ENCODE measurements around the gene MAP4K3. TPM values are rescaled to one million over a fixed set of nuclear protein-coding genes. Genes with fewer than 3 reads are reported as not detected.

MAP4K3 gene
- total and polyA plus RNA-seq, 2 of the 4 experiments (the other 2 are of a cell fraction) = 13.2 to 32.6 TPM

DNA sequence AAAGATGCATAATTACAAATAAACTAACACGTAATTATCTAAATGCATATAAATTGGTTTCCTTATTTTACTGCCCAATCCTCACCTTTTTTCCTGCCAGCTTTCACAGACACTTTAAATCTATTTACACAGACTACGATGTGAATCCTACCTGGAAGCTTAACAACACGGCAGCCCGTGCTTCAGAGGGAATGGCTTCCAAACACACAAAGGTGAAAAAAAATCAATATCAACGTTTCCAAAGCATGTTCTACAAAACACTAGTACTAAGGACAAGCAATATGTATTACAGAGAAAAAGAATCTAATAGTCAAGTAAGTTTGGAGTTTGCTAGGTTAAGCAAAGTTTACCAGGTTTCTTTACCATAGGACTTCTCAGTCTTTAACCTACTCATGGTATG lies 4.4 kb downstream of the MAP4K3 start:
- TF ChIP-seq, protein P1, sequence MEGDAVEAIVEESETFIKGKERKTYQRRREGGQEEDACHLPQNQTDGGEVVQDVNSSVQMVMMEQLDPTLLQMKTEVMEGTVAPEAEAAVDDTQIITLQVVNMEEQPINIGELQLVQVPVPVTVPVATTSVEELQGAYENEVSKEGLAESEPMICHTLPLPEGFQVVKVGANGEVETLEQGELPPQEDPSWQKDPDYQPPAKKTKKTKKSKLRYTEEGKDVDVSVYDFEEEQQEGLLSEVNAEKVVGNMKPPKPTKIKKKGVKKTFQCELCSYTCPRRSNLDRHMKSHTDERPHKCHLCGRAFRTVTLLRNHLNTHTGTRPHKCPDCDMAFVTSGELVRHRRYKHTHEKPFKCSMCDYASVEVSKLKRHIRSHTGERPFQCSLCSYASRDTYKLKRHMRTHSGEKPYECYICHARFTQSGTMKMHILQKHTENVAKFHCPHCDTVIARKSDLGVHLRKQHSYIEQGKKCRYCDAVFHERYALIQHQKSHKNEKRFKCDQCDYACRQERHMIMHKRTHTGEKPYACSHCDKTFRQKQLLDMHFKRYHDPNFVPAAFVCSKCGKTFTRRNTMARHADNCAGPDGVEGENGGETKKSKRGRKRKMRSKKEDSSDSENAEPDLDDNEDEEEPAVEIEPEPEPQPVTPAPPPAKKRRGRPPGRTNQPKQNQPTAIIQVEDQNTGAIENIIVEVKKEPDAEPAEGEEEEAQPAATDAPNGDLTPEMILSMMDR (conservative IDR thresholded peaks at IDR 0.05; ENCODE audit: low read depth, low read length) = no peak
- TF ChIP-seq MAZ (IDR thresholded peaks at IDR 0.05; ENCODE audit: borderline replicate concordance, low read depth, low read length) (no peak), RCOR1 (IDR thresholded peaks at IDR 0.05; ENCODE audit: insufficient replicate concordance, low read length) (no peak), CHD1 (IDR thresholded peaks at IDR 0.05; ENCODE audit: low read depth, low read length) (no peak), RAD21 (IDR thresholded peaks at IDR 0.05; ENCODE audit: low read length) (no peak), NFE2L2 (IDR thresholded peaks at IDR 0.05; ENCODE audit: low read depth, low read length) (no peak), RFX5 (IDR thresholded peaks at IDR 0.05; ENCODE audit: low read depth, low read length) (no peak), MAFK (IDR thresholded peaks at IDR 0.05; ENCODE audit: low read depth, low read length) (no peak), BHLHE40 (IDR thresholded peaks at IDR 0.05; ENCODE audit: low read depth, low read length) (no peak), CEBPB (IDR thresholded peaks at IDR 0.05; ENCODE audit: low read depth, low read length) (no peak)
- TF ChIP-seq, protein P2, sequence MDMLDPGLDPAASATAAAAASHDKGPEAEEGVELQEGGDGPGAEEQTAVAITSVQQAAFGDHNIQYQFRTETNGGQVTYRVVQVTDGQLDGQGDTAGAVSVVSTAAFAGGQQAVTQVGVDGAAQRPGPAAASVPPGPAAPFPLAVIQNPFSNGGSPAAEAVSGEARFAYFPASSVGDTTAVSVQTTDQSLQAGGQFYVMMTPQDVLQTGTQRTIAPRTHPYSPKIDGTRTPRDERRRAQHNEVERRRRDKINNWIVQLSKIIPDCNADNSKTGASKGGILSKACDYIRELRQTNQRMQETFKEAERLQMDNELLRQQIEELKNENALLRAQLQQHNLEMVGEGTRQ (IDR thresholded peaks at IDR 0.05; ENCODE audit: low read depth, low read length) = no peak
- TF ChIP-seq, protein P3, sequence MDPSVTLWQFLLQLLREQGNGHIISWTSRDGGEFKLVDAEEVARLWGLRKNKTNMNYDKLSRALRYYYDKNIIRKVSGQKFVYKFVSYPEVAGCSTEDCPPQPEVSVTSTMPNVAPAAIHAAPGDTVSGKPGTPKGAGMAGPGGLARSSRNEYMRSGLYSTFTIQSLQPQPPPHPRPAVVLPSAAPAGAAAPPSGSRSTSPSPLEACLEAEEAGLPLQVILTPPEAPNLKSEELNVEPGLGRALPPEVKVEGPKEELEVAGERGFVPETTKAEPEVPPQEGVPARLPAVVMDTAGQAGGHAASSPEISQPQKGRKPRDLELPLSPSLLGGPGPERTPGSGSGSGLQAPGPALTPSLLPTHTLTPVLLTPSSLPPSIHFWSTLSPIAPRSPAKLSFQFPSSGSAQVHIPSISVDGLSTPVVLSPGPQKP (IDR thresholded peaks at IDR 0.05; ENCODE audit: borderline replicate concordance, low read depth, low read length) = no peak
- Histone ChIP-seq H4K20me1 (ENCODE audit: insufficient read depth, low read length) (peaks cover 69% of the 10 kb centered on the region), H2AFZ (replicated peaks; ENCODE audit: low read length, poor library complexity) (no peak overlapping the region), H3K9me1 (ENCODE audit: insufficient read depth, low read length) (peaks cover 11% of the 10 kb centered on the region; the same call in 1 of the 2 replicates), H2AK9ac (replicated peaks; ENCODE audit: low read depth, low read length, poor library complexity) (no peak overlapping the region), H2BK15ac (ENCODE audit: low read depth, low read length) (no peak overlapping the region), H3K18ac (ENCODE audit: low read depth, low read length) (no peak overlapping the region), H2AK5ac (ENCODE audit: low read depth, low read length) (no peak overlapping the region), H2BK5ac (ENCODE audit: low read depth, low read length, poor library complexity, severe bottlenecking) (no peak overlapping the region), H3K36me3 (ENCODE audit: control insufficient read depth, insufficient read depth, low read length) (no peaks in the 10 kb centered on the region), H3K4me2 (ENCODE audit: low read depth, low read length) (peak overlapping the region; percentile 36; the same call in 1 of the 2 replicates), H3K4me1 (ENCODE audit: control insufficient read depth, insufficient read depth, low read length) (peaks cover 14% of the 10 kb centered on the region), H4K91ac (ENCODE audit: insufficient read depth, low read depth, low read length) (no peak overlapping the region), H4K5ac (ENCODE audit: low read depth, low read length) (no peak overlapping the region), H3K4ac (ENCODE audit: low read depth, low read length) (no peak overlapping the region), H2BK120ac (ENCODE audit: low read depth, low read length) (no peak overlapping the region), H3K23ac (ENCODE audit: low read depth, low read length) (no peak overlapping the region), H3K9ac (ENCODE audit: low read depth, low read length) (no peak overlapping the region), H3K56ac (ENCODE audit: extremely low read depth, insufficient read depth, low read length) (no peak overlapping the region), H3K27ac (ENCODE audit: insufficient read depth, low read length) (no peak overlapping the region), H2BK20ac (ENCODE audit: low read depth, low read length) (no peak overlapping the region), H3K4me3 (ENCODE audit: insufficient read depth, low read depth, low read length) (no peak overlapping the region), H3K79me1 (ENCODE audit: low read depth in 1 of 2, low read length in 2 of 2) (peaks cover 0 to 48% of the 10 kb centered on the region in 2 experiments; a peak in 2 of 4 replicates), H4K8ac (ENCODE audit: low read depth in 2 of 2, low read length in 2 of 2) (no peak overlapping the region), H3K27me3 (ENCODE audit: control insufficient read depth, insufficient read depth, low read length) (no peaks in the 10 kb centered on the region), H3K9me3 (ENCODE audit: control insufficient read depth, insufficient read depth, low read length) (no peaks in the 10 kb centered on the region), H3K14ac (replicated peaks; ENCODE audit: low read depth, low read length) (no peak overlapping the region)
- DNase-seq = no peak
- 83% methylated on average over 1 of the region's 5 CpGs; no CpG with 5 or more reads in 1 of the 2 experiments for WGBS, 2 experiments (ENCODE audit: extremely low coverage in 2 of 2, insufficient read length in 1 of 2)
- no TSS peak for BruUV-seq (replicated peaks)
- ChIA-PET CTCF (interaction anchor here (1.2 kb wide), 1 partner anchor 53 kb away, joined by 3 read pairs; no protein-coding TSS in a partner anchor), POLR2A (ENCODE audit: unreplicated experiment) (no interaction called here)
- dilution Hi-C loops (cut with HindIII; ENCODE audit: low sequenced_read_pairs, unreplicated experiment) = no loop called here
- intact Hi-C loops (cut with micrococcal nuclease) = loop anchor here (5.0 to 10.0 kb wide), 2 partner anchors 35 to 128 kb away; no protein-coding TSS in a partner anchor
- in situ Hi-C loops (cut with MboI; ENCODE audit: low sequenced_read_pairs) = no loop called here
- no peak for ATAC-seq (ENCODE audit: low read depth)

Measured in IMR-90 (cell line).